CD4-positive, alpha-beta T cell treated with Interleukin-15 for 4 hours (primary cell): ENCODE measurements around the gene KLHL26.

Experiments
- DNase-seq: peaks from one replicate; pipeline ENCODE4 v3.0.0-alpha.2; 2020; ENCODE audit warnings: low spot score

KLHL26 gene

GRCh38 chr19:18613589-18614234 is 23.1 kb upstream of the KLHL26 start:
- DNase-seq, result no peak

GRCh38 chr19:18616023-18616422 is 20.8 kb upstream of the KLHL26 start:
- DNase-seq, result no peak

GRCh38 chr19:18617562-18617961 is 19.3 kb upstream of the KLHL26 start:
- DNase-seq, result no peak

GRCh38 chr19:18618236-18618635 is 18.6 kb upstream of the KLHL26 start:
- DNase-seq, result no peak

GRCh38 chr19:18620311-18620710 is 16.5 kb upstream of the KLHL26 start:
- DNase-seq, result no peak

- DNase-seq, result no peak
Observed at GRCh38 chr19:18620902-18621301, 15.9 kb upstream of the KLHL26 start.

GRCh38 chr19:18626906-18627305 is 9.9 kb upstream of the KLHL26 start:
- DNase-seq, result no peak

- no peak for DNase-seq
Observed at GRCh38 chr19:18629166-18630088, 7.4 kb upstream of the KLHL26 start.

GRCh38 chr19:18633321-18633720 is 3.5 kb upstream of the KLHL26 start:
- DNase-seq, result no peak

- DNase-seq, result no peak
Observed at GRCh38 chr19:18634612-18635297, 2.1 kb upstream of the KLHL26 start.

GRCh38 chr19:18635831-18636182 is 1.0 kb upstream of the KLHL26 start:
- no peak for DNase-seq

GRCh38 chr19:18636183-18636968 is 452 bp upstream of the KLHL26 start:
- DNase-seq, result peak; percentile 98

GRCh38 chr19:18637673-18638630 is 1.1 kb downstream of the KLHL26 start:
- no peak for DNase-seq

GRCh38 chr19:18639706-18640243 is 2.9 kb downstream of the KLHL26 start:
- no peak for DNase-seq

GRCh38 chr19:18644196-18645034 is 7.6 kb downstream of the KLHL26 start:
- no peak for DNase-seq

- no peak for DNase-seq
Observed at GRCh38 chr19:18645035-18645511, 8.2 kb downstream of the KLHL26 start.

- DNase-seq, result no peak
Observed at GRCh38 chr19:18646535-18647370, 9.9 kb downstream of the KLHL26 start.

- DNase-seq, result no peak
Observed at GRCh38 chr19:18647371-18647767, 10.5 kb downstream of the KLHL26 start.

- no peak for DNase-seq
Observed at GRCh38 chr19:18647807-18648206, 11.0 kb downstream of the KLHL26 start.
